ENCODE data around the gene LGALS12.

DNA sequence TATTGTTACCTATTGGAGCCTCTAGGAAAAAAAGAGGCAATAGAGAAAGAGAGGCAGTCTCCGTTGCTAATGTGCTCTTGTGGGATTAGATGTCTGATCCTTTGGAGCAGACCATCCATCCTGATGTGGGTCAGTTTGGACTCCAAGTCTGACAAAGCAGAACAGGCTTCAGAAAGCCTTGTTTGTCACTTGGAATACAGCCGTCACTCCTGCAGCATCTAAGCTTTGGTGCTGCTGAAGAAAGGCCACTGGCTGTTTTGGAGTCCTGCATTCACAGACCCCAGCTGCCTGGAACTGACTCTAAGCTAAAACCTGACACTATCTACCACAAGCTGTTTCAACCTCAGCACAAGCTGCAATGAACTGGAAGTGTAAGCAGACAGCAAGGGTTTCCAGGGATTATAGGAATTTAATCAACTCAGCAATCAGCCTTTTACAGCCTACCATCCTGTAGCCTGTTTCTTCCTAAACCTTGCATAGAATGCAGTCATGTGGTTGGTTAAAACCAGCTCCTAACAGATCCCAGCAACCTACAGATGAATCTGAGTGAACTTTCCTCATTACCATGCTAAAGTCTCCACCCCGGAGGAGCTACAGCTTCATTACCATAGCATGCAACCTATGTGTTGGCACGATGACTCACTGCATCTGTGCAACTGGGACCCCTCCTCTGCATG lies 27.1 kb downstream of the LGALS12 start:
- TF ChIP-seq, protein P1, sequence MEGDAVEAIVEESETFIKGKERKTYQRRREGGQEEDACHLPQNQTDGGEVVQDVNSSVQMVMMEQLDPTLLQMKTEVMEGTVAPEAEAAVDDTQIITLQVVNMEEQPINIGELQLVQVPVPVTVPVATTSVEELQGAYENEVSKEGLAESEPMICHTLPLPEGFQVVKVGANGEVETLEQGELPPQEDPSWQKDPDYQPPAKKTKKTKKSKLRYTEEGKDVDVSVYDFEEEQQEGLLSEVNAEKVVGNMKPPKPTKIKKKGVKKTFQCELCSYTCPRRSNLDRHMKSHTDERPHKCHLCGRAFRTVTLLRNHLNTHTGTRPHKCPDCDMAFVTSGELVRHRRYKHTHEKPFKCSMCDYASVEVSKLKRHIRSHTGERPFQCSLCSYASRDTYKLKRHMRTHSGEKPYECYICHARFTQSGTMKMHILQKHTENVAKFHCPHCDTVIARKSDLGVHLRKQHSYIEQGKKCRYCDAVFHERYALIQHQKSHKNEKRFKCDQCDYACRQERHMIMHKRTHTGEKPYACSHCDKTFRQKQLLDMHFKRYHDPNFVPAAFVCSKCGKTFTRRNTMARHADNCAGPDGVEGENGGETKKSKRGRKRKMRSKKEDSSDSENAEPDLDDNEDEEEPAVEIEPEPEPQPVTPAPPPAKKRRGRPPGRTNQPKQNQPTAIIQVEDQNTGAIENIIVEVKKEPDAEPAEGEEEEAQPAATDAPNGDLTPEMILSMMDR (conservative IDR thresholded peaks at IDR 0.05; ENCODE audit: low read length) = no peak
- no peak for TF ChIP-seq EZH2phosphoT487 (IDR thresholded peaks at IDR 0.05; ENCODE audit: borderline replicate concordance)

All from Loucy (cell line).